Mesenchymal stem cell (in vitro differentiated cells and primary cell): ENCODE results near the gene ASIP.
A peak's percentile ranks its signal among the peaks of the same experiment; 100 is the strongest.

Experiments
- DNase-seq: peaks from one replicate; pipeline ENCODE4 v3.0.0-alpha.2; 2013
- H2AFZ ChIP-seq: one replicate; pipeline ENCODE4 v1.6.1; 2013; ENCODE audit warnings: low read depth, mild to moderate bottlenecking, control low read depth, inconsistent platforms, low read length, moderate library complexity
- H2AK5ac ChIP-seq: 2 replicates; pipeline ENCODE4 v1.6.1; 2013; ENCODE audit warnings: low read length, moderate library complexity, mild to moderate bottlenecking, inconsistent platforms; ENCODE audit not compliant: severe bottlenecking
- H2BK120ac ChIP-seq: one replicate; pipeline ENCODE4 v1.6.1; 2013; ENCODE audit warnings: low read depth, mild to moderate bottlenecking, inconsistent platforms, low read length, moderate library complexity
- H2BK12ac ChIP-seq, 2 experiments: one replicate each; pipeline ENCODE4 v1.6.1; 2013; ENCODE audit warnings: inconsistent platforms in 2 of 2, low read length in 2 of 2, mild to moderate bottlenecking in 2 of 2, moderate library complexity in 2 of 2, control low read depth in 1 of 2
- H2BK15ac ChIP-seq: one replicate; pipeline ENCODE4 v1.6.1; 2013; ENCODE audit warnings: mild to moderate bottlenecking, low read depth, inconsistent platforms; ENCODE audit not compliant: poor library complexity, severe bottlenecking
- H2BK5ac ChIP-seq: 2 replicates; pipeline ENCODE4 v1.6.1; 2013; ENCODE audit warnings: low read depth, mild to moderate bottlenecking, low read length, control low read depth, inconsistent platforms; ENCODE audit not compliant: poor library complexity, severe bottlenecking
- H3K14ac ChIP-seq, 2 experiments: one replicate each; pipeline ENCODE4 v1.6.1; 2013; ENCODE audit warnings: inconsistent platforms in 2 of 2, low read length in 2 of 2, control low read depth in 1 of 2, mild to moderate bottlenecking in 1 of 2, moderate library complexity in 1 of 2
- H3K18ac ChIP-seq, 2 experiments: one replicate each; pipeline ENCODE4 v1.6.1; 2013; ENCODE audit warnings: inconsistent platforms in 2 of 2, low read length in 2 of 2, control low read depth in 1 of 2, low read depth in 1 of 2, mild to moderate bottlenecking in 1 of 2
- H3K23ac ChIP-seq, 2 experiments: one replicate each; pipeline ENCODE4 v1.6.1; 2013; ENCODE audit warnings: inconsistent platforms in 2 of 2, low read length in 2 of 2, mild to moderate bottlenecking in 2 of 2, moderate library complexity in 2 of 2, control low read depth in 1 of 2
- H3K27ac ChIP-seq: 2 replicates; pipeline ENCODE4 v1.5.1; 2013; ENCODE audit warnings: mild to moderate bottlenecking, moderate library complexity, low read length, control low read depth, inconsistent platforms; ENCODE audit not compliant: poor library complexity, severe bottlenecking
- H3K27me3 ChIP-seq, 2 experiments: 2 replicates each; pipeline versions ENCODE4 v1.6.1 to v1.7.0; 2013; ENCODE audit warnings: low read length in 2 of 2, mild to moderate bottlenecking in 2 of 2, moderate library complexity in 2 of 2, control low read depth in 1 of 2, inconsistent platforms in 1 of 2; ENCODE audit not compliant: control insufficient read depth in 1 of 2, insufficient read depth in 1 of 2
- H3K36me3 ChIP-seq, 2 experiments: 2 replicates each; pipeline versions ENCODE4 v1.6.1 to v1.7.0; 2013; ENCODE audit warnings: low read length in 2 of 2, control low read depth in 1 of 2, inconsistent platforms in 1 of 2, low read depth in 1 of 2, mild to moderate bottlenecking in 1 of 2; ENCODE audit not compliant: insufficient read depth in 2 of 2, control insufficient read depth in 1 of 2
- H3K4ac ChIP-seq, 2 experiments: one replicate each; pipeline ENCODE4 v1.6.1; 2013; ENCODE audit warnings: inconsistent platforms in 2 of 2, low read length in 2 of 2, mild to moderate bottlenecking in 2 of 2, moderate library complexity in 2 of 2, control low read depth in 1 of 2, low read depth in 1 of 2
- H3K4me1 ChIP-seq: 2 replicates; pipeline ENCODE4 v1.6.1; 2013; ENCODE audit warnings: low read depth, low read length, control low read depth; ENCODE audit not compliant: control insufficient read depth, insufficient read depth
- H3K4me2 ChIP-seq: 2 replicates; pipeline ENCODE4 v1.6.1; 2013; ENCODE audit warnings: low read length, mild to moderate bottlenecking, inconsistent platforms; ENCODE audit not compliant: poor library complexity, severe bottlenecking
- H3K4me3 ChIP-seq, 2 experiments: 2 replicates each; pipeline versions ENCODE4 v1.5.1 to v1.7.0; 2013; ENCODE audit warnings: low read length in 2 of 2, mild to moderate bottlenecking in 2 of 2, control low read depth in 1 of 2, low read depth in 1 of 2; ENCODE audit not compliant: insufficient read depth in 1 of 2
- H3K79me1 ChIP-seq: replicated peaks from 2 replicates; pipeline ENCODE4 v1.6.1; 2013; ENCODE audit warnings: mild to moderate bottlenecking, control low read depth, low read length, inconsistent platforms; ENCODE audit not compliant: poor library complexity, severe bottlenecking
- H3K9ac ChIP-seq: 2 replicates; pipeline ENCODE4 v1.7.0; 2013; ENCODE audit warnings: mild to moderate bottlenecking, low read length, moderate library complexity
- H3K9me3 ChIP-seq: 2 replicates; pipeline ENCODE4 v1.7.0; 2013; ENCODE audit warnings: mild to moderate bottlenecking, low read length; ENCODE audit not compliant: control insufficient read depth
- H4K8ac ChIP-seq: one replicate; pipeline ENCODE4 v1.6.1; 2013; ENCODE audit warnings: inconsistent platforms, mild to moderate bottlenecking, low read length, moderate library complexity
- H4K91ac ChIP-seq: one replicate; pipeline ENCODE4 v1.6.1; 2013; ENCODE audit warnings: mild to moderate bottlenecking, low read length, inconsistent platforms
- WGBS: methylation state at CpG from one replicate; pipeline ENCODE4 v1.1.7; 2013; ENCODE audit warnings: mixed read lengths; 5-methylcytosine and 5-hydroxymethylcytosine counted together

The ASIP gene

GRCh38 chr20:34246126-34246626 is 5.0 kb downstream of the ASIP start:
- H2AK5ac ChIP-seq, result no peak overlapping the region
- no peak overlapping the region for H3K27ac ChIP-seq
- H4K91ac ChIP-seq, result no peak overlapping the region
- no peak overlapping the region for H3K14ac ChIP-seq
- H3K9ac ChIP-seq, result no peak overlapping the region
- no peak overlapping the region for H2BK5ac ChIP-seq
- H2BK12ac ChIP-seq, result no peak overlapping the region
- no peak overlapping the region for H2BK120ac ChIP-seq
- WGBS, result 100% methylated on average over 1 of the region's 2 CpGs
- H2BK15ac ChIP-seq, result no peak overlapping the region
- H3K18ac ChIP-seq, result no peak overlapping the region
- H3K79me1 ChIP-seq, result no peaks in the 10 kb centered on the region
- H3K4ac ChIP-seq, result no peak overlapping the region
- no peak overlapping the region for H3K4me2 ChIP-seq
- no peaks in the 10 kb centered on the region for H3K4me1 ChIP-seq
- H4K8ac ChIP-seq, result no peak overlapping the region
- no peak overlapping the region for H3K4me3 ChIP-seq
- H2AFZ ChIP-seq, result no peak overlapping the region
- no peaks in the 10 kb centered on the region for H3K9me3 ChIP-seq
- H3K27me3 ChIP-seq, result peaks cover 0 to 15% of the 10 kb centered on the region in 2 experiments
- no peaks in the 10 kb centered on the region for H3K36me3 ChIP-seq
- no peak overlapping the region for H3K23ac ChIP-seq
- DNase-seq, result no peak

GRCh38 chr20:34249291-34249690 is 8.1 kb downstream of the ASIP start:
- no peak overlapping the region for H3K23ac ChIP-seq
- no peak overlapping the region for H3K4me3 ChIP-seq
- H2AFZ ChIP-seq, result no peak overlapping the region
- no peaks in the 10 kb centered on the region for H3K27me3 ChIP-seq
- no peak overlapping the region for H2BK5ac ChIP-seq
- no peak overlapping the region for H2AK5ac ChIP-seq
- no peak overlapping the region for H3K18ac ChIP-seq
- no peak overlapping the region for H2BK12ac ChIP-seq
- H3K9me3 ChIP-seq, result no peaks in the 10 kb centered on the region
- no peak overlapping the region for H2BK120ac ChIP-seq
- H3K14ac ChIP-seq, result no peak overlapping the region
- H4K91ac ChIP-seq, result no peak overlapping the region
- no peak overlapping the region for H3K9ac ChIP-seq
- DNase-seq, result peak; percentile 60
- no peaks in the 10 kb centered on the region for H3K79me1 ChIP-seq
- H3K36me3 ChIP-seq, result no peaks in the 10 kb centered on the region
- no peak overlapping the region for H3K27ac ChIP-seq
- no peak overlapping the region for H3K4ac ChIP-seq
- WGBS, result 57% methylated on average over 4 of the region's 6 CpGs
- no peak overlapping the region for H4K8ac ChIP-seq
- no peak overlapping the region for H2BK15ac ChIP-seq
- H3K4me2 ChIP-seq, result no peak overlapping the region
- H3K4me1 ChIP-seq, result no peaks in the 10 kb centered on the region

GRCh38 chr20:34250005-34250404 is 8.8 kb downstream of the ASIP start:
- H3K14ac ChIP-seq, result no peak overlapping the region
- H3K9ac ChIP-seq, result no peak overlapping the region
- no peaks in the 10 kb centered on the region for H3K9me3 ChIP-seq
- H2AFZ ChIP-seq, result no peak overlapping the region
- H3K79me1 ChIP-seq, result no peaks in the 10 kb centered on the region
- H2BK120ac ChIP-seq, result no peak overlapping the region
- no peak overlapping the region for H3K4me3 ChIP-seq
- no peaks in the 10 kb centered on the region for H3K4me1 ChIP-seq
- no peaks in the 10 kb centered on the region for H3K36me3 ChIP-seq
- H3K18ac ChIP-seq, result no peak overlapping the region
- no peak overlapping the region for H2BK5ac ChIP-seq
- no peaks in the 10 kb centered on the region for H3K27me3 ChIP-seq
- no peak overlapping the region for H2BK15ac ChIP-seq
- H3K23ac ChIP-seq, result no peak overlapping the region
- no peak overlapping the region for H2AK5ac ChIP-seq
- H4K8ac ChIP-seq, result no peak overlapping the region
- H3K4ac ChIP-seq, result no peak overlapping the region
- H3K4me2 ChIP-seq, result no peak overlapping the region
- H2BK12ac ChIP-seq, result no peak overlapping the region
- no peak for DNase-seq
- no peak overlapping the region for H4K91ac ChIP-seq
- no peak overlapping the region for H3K27ac ChIP-seq

GRCh38 chr20:34251619-34252018 is 10.4 kb downstream of the ASIP start:
- Histone ChIP-seq H3K14ac (no peak overlapping the region), H3K4me2 (no peak overlapping the region), H2BK5ac (no peak overlapping the region), H3K36me3 (no peaks in the 10 kb centered on the region), H2AK5ac (no peak overlapping the region), H2BK15ac (no peak overlapping the region), H3K27me3 (no peaks in the 10 kb centered on the region), H3K9me3 (no peaks in the 10 kb centered on the region), H2BK120ac (no peak overlapping the region), H3K4ac (no peak overlapping the region), H3K4me3 (no peak overlapping the region), H3K23ac (no peak overlapping the region), H2BK12ac (no peak overlapping the region), H3K27ac (no peak overlapping the region), H4K8ac (no peak overlapping the region), H3K9ac (no peak overlapping the region), H4K91ac (no peak overlapping the region), H3K79me1 (no peaks in the 10 kb centered on the region), H3K4me1 (no peaks in the 10 kb centered on the region), H2AFZ (no peak overlapping the region), H3K18ac (no peak overlapping the region)
- no peak for DNase-seq
- WGBS, result no CpG with 5 or more reads among the region's 2 CpGs
